Glutamatergic neuron (in vitro differentiated cells): ENCODE results near the gene RAB27A. TPM values are rescaled to one million over a fixed set of nuclear protein-coding genes. Genes with fewer than 3 reads are reported as not detected.

ENCODE experiments used
- DNase-seq: peaks from one replicate; pipeline ENCODE4 v3.0.0; 2022
- H3K27ac Mint-ChIP-seq: one replicate; pipeline ENCODE4 v1.8.0; 2020; ENCODE audit warnings: mild to moderate bottlenecking, mixed read lengths, inconsistent platforms; ENCODE audit not compliant: unreplicated experiment
- H3K27me3 Mint-ChIP-seq: one replicate; pipeline ENCODE4 v1.8.0; 2020; ENCODE audit warnings: mild to moderate bottlenecking, moderate library complexity, mixed read lengths, inconsistent platforms; ENCODE audit not compliant: unreplicated experiment
- H3K36me3 Mint-ChIP-seq: one replicate; pipeline ENCODE4 v1.8.0; 2020; ENCODE audit warnings: mild to moderate bottlenecking, mixed read lengths, inconsistent platforms; ENCODE audit not compliant: unreplicated experiment
- H3K4me1 Mint-ChIP-seq: one replicate; pipeline ENCODE4 v1.8.0; 2020; ENCODE audit warnings: mild to moderate bottlenecking, low read depth, mixed read lengths, inconsistent platforms; ENCODE audit not compliant: unreplicated experiment
- H3K4me3 Mint-ChIP-seq: one replicate; pipeline ENCODE4 v1.8.0; 2020; ENCODE audit warnings: mild to moderate bottlenecking, mixed read lengths, inconsistent platforms; ENCODE audit not compliant: unreplicated experiment
- H3K9me3 Mint-ChIP-seq: one replicate; pipeline ENCODE4 v1.8.0; 2020; ENCODE audit warnings: mild to moderate bottlenecking, moderate library complexity, mixed read lengths, inconsistent platforms; ENCODE audit not compliant: unreplicated experiment
- total RNA-seq: library from RNA; stranded (reverse); fragmentation: NEBNext Ultra II Directional; extraction: Animal tissue kit (Norgen Biotek cat#: 25700); gene quantifications from one replicate; pipeline ENCODE4 v1.2.1, GENCODE V29; 2021; ENCODE audit not compliant: unreplicated experiment
- TF ChIP-seq, protein P1 (sequence below): fragments of 200-600 bp; sonication (generic); IDR thresholded peaks from one replicate; pipeline ENCODE4 v1.5.0; 2021; ENCODE audit not compliant: partially characterized antibody, unreplicated experiment

The RAB27A gene
- total RNA-seq, 1 donor from 2014 or later: 4.9 TPM

GRCh38 chr15:55230953-55231352, 58.7 kb downstream of the RAB27A start:
- no peak overlapping the region for H3K27ac Mint-ChIP-seq
- DNase-seq: no peak
- TF ChIP-seq, protein P1, sequence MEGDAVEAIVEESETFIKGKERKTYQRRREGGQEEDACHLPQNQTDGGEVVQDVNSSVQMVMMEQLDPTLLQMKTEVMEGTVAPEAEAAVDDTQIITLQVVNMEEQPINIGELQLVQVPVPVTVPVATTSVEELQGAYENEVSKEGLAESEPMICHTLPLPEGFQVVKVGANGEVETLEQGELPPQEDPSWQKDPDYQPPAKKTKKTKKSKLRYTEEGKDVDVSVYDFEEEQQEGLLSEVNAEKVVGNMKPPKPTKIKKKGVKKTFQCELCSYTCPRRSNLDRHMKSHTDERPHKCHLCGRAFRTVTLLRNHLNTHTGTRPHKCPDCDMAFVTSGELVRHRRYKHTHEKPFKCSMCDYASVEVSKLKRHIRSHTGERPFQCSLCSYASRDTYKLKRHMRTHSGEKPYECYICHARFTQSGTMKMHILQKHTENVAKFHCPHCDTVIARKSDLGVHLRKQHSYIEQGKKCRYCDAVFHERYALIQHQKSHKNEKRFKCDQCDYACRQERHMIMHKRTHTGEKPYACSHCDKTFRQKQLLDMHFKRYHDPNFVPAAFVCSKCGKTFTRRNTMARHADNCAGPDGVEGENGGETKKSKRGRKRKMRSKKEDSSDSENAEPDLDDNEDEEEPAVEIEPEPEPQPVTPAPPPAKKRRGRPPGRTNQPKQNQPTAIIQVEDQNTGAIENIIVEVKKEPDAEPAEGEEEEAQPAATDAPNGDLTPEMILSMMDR: no peak
- H3K27me3 Mint-ChIP-seq: no peaks in the 10 kb centered on the region
- H3K4me1 Mint-ChIP-seq: no peaks in the 10 kb centered on the region
- H3K9me3 Mint-ChIP-seq: no peaks in the 10 kb centered on the region
- H3K36me3 Mint-ChIP-seq: no peaks in the 10 kb centered on the region
- no peak overlapping the region for H3K4me3 Mint-ChIP-seq

DNA sequence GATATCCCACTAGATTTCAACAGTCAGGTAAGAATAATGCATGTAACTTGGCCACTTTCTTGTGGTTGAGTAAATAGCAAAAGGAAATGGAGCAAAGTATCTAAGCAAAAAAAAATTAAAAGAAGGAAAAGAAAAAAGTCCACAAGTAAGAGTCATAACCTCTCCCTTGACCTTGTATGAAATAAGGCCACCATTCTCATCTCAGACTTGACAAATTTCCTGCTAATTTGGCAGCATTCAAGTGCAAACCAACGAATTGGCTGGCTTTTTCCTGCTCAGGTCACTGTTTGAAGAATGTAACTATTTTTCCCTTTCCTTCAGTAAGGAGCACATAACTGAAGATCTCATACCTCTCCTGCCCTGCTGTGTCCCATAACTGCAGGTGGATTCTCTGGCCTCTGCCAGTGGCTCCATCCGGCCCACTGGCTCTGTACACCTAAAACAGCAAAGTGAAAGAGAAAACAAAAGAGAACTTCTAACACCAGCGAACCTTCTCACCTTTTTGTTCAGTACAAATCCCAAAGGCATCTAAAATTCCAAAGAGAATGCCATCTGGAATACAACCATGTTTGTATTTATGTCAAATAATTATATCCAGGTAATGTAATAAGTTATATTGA, 59.5 kb downstream of the RAB27A start:
- H3K27ac Mint-ChIP-seq: no peak overlapping the region
- H3K4me3 Mint-ChIP-seq: no peak overlapping the region
- DNase-seq: no peak
- TF ChIP-seq, protein P1: no peak
- no peaks in the 10 kb centered on the region for H3K27me3 Mint-ChIP-seq
- H3K4me1 Mint-ChIP-seq: no peaks in the 10 kb centered on the region
- no peaks in the 10 kb centered on the region for H3K9me3 Mint-ChIP-seq
- H3K36me3 Mint-ChIP-seq: no peaks in the 10 kb centered on the region

DNA sequence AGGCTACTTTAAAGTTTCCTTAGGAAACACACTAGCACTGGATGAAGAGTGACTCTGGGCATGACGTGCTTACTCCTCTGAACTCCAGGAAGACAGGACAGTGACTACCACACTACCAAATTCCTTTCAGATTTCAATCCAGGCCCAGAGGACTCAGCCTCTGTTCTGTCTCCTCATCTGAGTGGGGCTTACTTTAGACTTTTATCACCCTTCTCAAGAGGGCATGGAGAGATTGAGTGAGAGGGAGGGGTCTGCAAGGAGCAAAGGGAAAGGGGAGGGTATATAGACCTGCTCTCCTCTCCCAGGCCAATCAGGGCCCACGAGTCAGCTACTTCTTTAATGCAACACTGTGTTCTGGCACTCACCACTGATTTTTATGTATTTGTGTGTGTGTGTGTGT, 63.5 kb downstream of the RAB27A start:
- H3K36me3 Mint-ChIP-seq: no peaks in the 10 kb centered on the region
- no peak for DNase-seq
- H3K9me3 Mint-ChIP-seq: no peaks in the 10 kb centered on the region
- no peaks in the 10 kb centered on the region for H3K4me1 Mint-ChIP-seq
- no peak overlapping the region for H3K27ac Mint-ChIP-seq
- H3K27me3 Mint-ChIP-seq: no peaks in the 10 kb centered on the region
- TF ChIP-seq, protein P1: no peak
- no peak overlapping the region for H3K4me3 Mint-ChIP-seq

GRCh38 chr15:55224892-55225291, 64.7 kb downstream of the RAB27A start:
- Mint-ChIP-seq H3K9me3 (no peaks in the 10 kb centered on the region), H3K27ac (no peak overlapping the region), H3K4me1 (no peaks in the 10 kb centered on the region), H3K27me3 (no peaks in the 10 kb centered on the region), H3K36me3 (no peaks in the 10 kb centered on the region), H3K4me3 (no peak overlapping the region)
- no peak for DNase-seq
- TF ChIP-seq, protein P1: no peak

DNA sequence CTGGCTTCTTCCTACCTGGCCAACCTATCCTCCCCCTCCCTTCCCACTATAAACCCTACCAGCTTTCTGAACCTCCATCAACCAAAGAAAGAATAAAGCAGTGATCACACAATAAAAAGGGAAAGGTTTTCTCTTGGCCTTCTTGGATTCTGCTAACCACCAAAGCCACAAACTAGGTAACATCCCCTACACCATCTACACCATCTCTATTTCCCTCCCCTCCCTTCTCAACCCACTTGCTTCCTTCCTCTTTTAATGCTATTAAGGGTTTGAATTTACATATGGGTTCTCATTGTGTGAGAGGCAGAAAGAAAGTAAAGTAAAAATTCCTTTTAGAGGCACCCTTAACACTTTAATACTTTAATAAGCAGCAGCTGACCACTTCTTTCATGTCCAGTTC, 67.0 kb downstream of the RAB27A start:
- no peaks in the 10 kb centered on the region for H3K4me1 Mint-ChIP-seq
- H3K9me3 Mint-ChIP-seq: no peaks in the 10 kb centered on the region
- H3K4me3 Mint-ChIP-seq: no peak overlapping the region
- TF ChIP-seq, protein P1: no peak
- H3K27me3 Mint-ChIP-seq: no peaks in the 10 kb centered on the region
- no peaks in the 10 kb centered on the region for H3K36me3 Mint-ChIP-seq
- no peak for DNase-seq
- H3K27ac Mint-ChIP-seq: no peak overlapping the region
